HEK293 (cell line): ENCODE measurements around the gene TMEFF1.

Source experiments
- CTCF ChIA-PET: fragments of 350-600 bp; formaldehyde crosslinking; extraction: SDS; loops from one replicate; lab custom pipeline; 2021; ENCODE audit warnings: antibody characterized with exemption; lab: Yijun Ruan, JAX
- POLR2A ChIA-PET: fragments of 300-600 bp; formaldehyde crosslinking; extraction: SDS; loops from one replicate; lab custom pipeline; 2020; ENCODE audit warnings: antibody characterized with exemption, inconsistent platforms; lab: Yijun Ruan, JAX
- H3K27ac ChIP-seq: fragments of 200-500 bp; sonication (Bioruptor generic); 2 replicates; pipeline ENCODE4 v1.5.1; 2014; ENCODE audit warnings: low read depth, low read length, control low read depth, inconsistent platforms; ENCODE audit errors: extremely low read depth
- H3K36me3 ChIP-seq, 2 experiments: fragments of 200-500 bp in 1 of 2; sonication (Bioruptor generic) in 1 of 2; 1 replicate in 1 of 2; 2 replicates in 1 of 2; pipeline ENCODE4 v1.5.1; 2014 to 2017; ENCODE audit warnings: inconsistent platforms in 2 of 2, low read length in 2 of 2; ENCODE audit not compliant: control insufficient read depth in 2 of 2, insufficient read depth in 1 of 2
- H3K4me1 ChIP-seq: fragments of 200-500 bp; sonication (Bioruptor generic); 2 replicates; pipeline ENCODE4 v1.5.1; 2014; ENCODE audit warnings: mild to moderate bottlenecking, low read length, inconsistent platforms; ENCODE audit not compliant: control insufficient read depth, insufficient read depth
- H3K4me3 ChIP-seq: 2 replicates; pipeline ENCODE4 v1.5.1; 2011; ENCODE audit warnings: low read depth, mild to moderate bottlenecking, control low read depth, low read length, moderate library complexity
- H3K9me3 ChIP-seq: fragments of 200-500 bp; sonication (Bioruptor generic); 2 replicates; pipeline ENCODE4 v1.5.1; 2014; ENCODE audit warnings: low read depth, low read length, inconsistent platforms; ENCODE audit not compliant: control insufficient read depth, insufficient read depth
- OSR2 ChIP-seq: fragments of 450-650 bp; formaldehyde crosslinking; IDR thresholded peaks from 2 replicates; pipeline ENCODE4 v1.5.1; 2016; ENCODE audit warnings: missing biosample characterization, missing genetic modification characterization
- PRDM1 ChIP-seq: fragments of 450-650 bp; formaldehyde crosslinking; IDR thresholded peaks from 2 replicates; pipeline ENCODE4; 2016; ENCODE audit warnings: missing biosample characterization, missing genetic modification characterization
- PRDM2 ChIP-seq: fragments of 450-650 bp; formaldehyde crosslinking; IDR thresholded peaks from 2 replicates; pipeline ENCODE4 v1.5.1; 2016; ENCODE audit warnings: missing biosample characterization, missing genetic modification characterization, borderline replicate concordance
- YY1 ChIP-seq: fragments of 450-650 bp; formaldehyde crosslinking; IDR thresholded peaks from 2 replicates; pipeline ENCODE4 v1.5.1; 2018; ENCODE audit warnings: missing biosample characterization, missing genetic modification characterization
- ZBTB1 ChIP-seq: fragments of 450-650 bp; formaldehyde crosslinking; IDR thresholded peaks from 2 replicates; pipeline ENCODE4 v1.5.1; 2016; ENCODE audit warnings: missing biosample characterization, missing genetic modification characterization
- ZBTB17 ChIP-seq: fragments of 450-650 bp; formaldehyde crosslinking; IDR thresholded peaks from 2 replicates; pipeline ENCODE4 v1.5.1; 2016; ENCODE audit warnings: missing biosample characterization, missing genetic modification characterization
- ZBTB20 ChIP-seq: fragments of 450-650 bp; formaldehyde crosslinking; IDR thresholded peaks from 2 replicates; pipeline ENCODE4 v1.5.1; 2016; ENCODE audit warnings: missing biosample characterization, missing genetic modification characterization
- ZNF138 ChIP-seq: fragments of 450-650 bp; formaldehyde crosslinking; IDR thresholded peaks from 2 replicates; pipeline ENCODE4 v1.5.1; 2016; ENCODE audit warnings: missing biosample characterization, missing genetic modification characterization, borderline replicate concordance
- ZNF155 ChIP-seq: fragments of 450-650 bp; formaldehyde crosslinking; IDR thresholded peaks from 2 replicates; pipeline ENCODE4 v1.5.1; 2016; ENCODE audit warnings: missing biosample characterization, missing genetic modification characterization
- ZNF211 ChIP-seq: fragments of 450-650 bp; formaldehyde crosslinking; IDR thresholded peaks from 2 replicates; pipeline ENCODE4 v1.5.1; 2016; ENCODE audit warnings: low read depth, missing biosample characterization, missing genetic modification characterization
- ZNF214 ChIP-seq: fragments of 450-650 bp; formaldehyde crosslinking; IDR thresholded peaks from 2 replicates; pipeline ENCODE4 v1.5.1; 2017; ENCODE audit warnings: missing biosample characterization, mild to moderate bottlenecking, missing genetic modification characterization, borderline replicate concordance
- ZNF433 ChIP-seq: fragments of 450-650 bp; formaldehyde crosslinking; IDR thresholded peaks from 2 replicates; pipeline ENCODE4 v1.5.1; 2016; ENCODE audit warnings: missing biosample characterization, missing genetic modification characterization, low read depth
- ZNF514 ChIP-seq: fragments of 450-650 bp; formaldehyde crosslinking; IDR thresholded peaks from 2 replicates; pipeline ENCODE4 v1.5.1; 2016; ENCODE audit warnings: missing biosample characterization, missing genetic modification characterization
- ZNF558 ChIP-seq: fragments of 450-650 bp; formaldehyde crosslinking; IDR thresholded peaks from 2 replicates; pipeline ENCODE4 v1.5.1; 2016; ENCODE audit warnings: missing biosample characterization, missing genetic modification characterization
- ZNF580 ChIP-seq: fragments of 450-650 bp; formaldehyde crosslinking; IDR thresholded peaks from 2 replicates; pipeline ENCODE4 v1.5.1; 2016; ENCODE audit warnings: missing biosample characterization, missing genetic modification characterization
- ZNF585B ChIP-seq: fragments of 450-650 bp; formaldehyde crosslinking; IDR thresholded peaks from 2 replicates; pipeline ENCODE4 v1.5.1; 2016; ENCODE audit warnings: missing biosample characterization, missing genetic modification characterization
- ZNF596 ChIP-seq: fragments of 450-650 bp; IDR thresholded peaks from 2 replicates; pipeline ENCODE4 v1.5.0; 2018; ENCODE audit warnings: missing biosample characterization, mild to moderate bottlenecking, missing genetic modification characterization, moderate library complexity
- ZNF621 ChIP-seq: fragments of 450-650 bp; formaldehyde crosslinking; IDR thresholded peaks from 2 replicates; pipeline ENCODE4 v1.5.1; 2017; ENCODE audit warnings: missing biosample characterization, missing genetic modification characterization
- ZNF623 ChIP-seq: fragments of 450-650 bp; formaldehyde crosslinking; IDR thresholded peaks from 2 replicates; pipeline ENCODE4 v1.5.1; 2016; ENCODE audit warnings: missing biosample characterization, missing genetic modification characterization
- ZNF639 ChIP-seq: fragments of 450-650 bp; formaldehyde crosslinking; IDR thresholded peaks from 2 replicates; pipeline ENCODE4 v1.5.1; 2016; ENCODE audit warnings: missing biosample characterization, missing genetic modification characterization
- ZNF654 ChIP-seq: fragments of 450-650 bp; formaldehyde crosslinking; IDR thresholded peaks from 2 replicates; pipeline ENCODE4 v1.5.1; 2016; ENCODE audit warnings: low read depth, missing biosample characterization, missing genetic modification characterization
- ZNF768 ChIP-seq: fragments of 450-650 bp; formaldehyde crosslinking; IDR thresholded peaks from 2 replicates; pipeline ENCODE4 v1.5.1; 2018; ENCODE audit warnings: missing biosample characterization, mild to moderate bottlenecking, missing genetic modification characterization
- ZNF785 ChIP-seq: fragments of 450-650 bp; formaldehyde crosslinking; IDR thresholded peaks from 2 replicates; pipeline ENCODE4 v1.5.1; 2016; ENCODE audit warnings: missing biosample characterization, missing genetic modification characterization
- ZSCAN23 ChIP-seq: fragments of 450-650 bp; formaldehyde crosslinking; IDR thresholded peaks from 2 replicates; pipeline ENCODE4 v1.5.1; 2016; ENCODE audit warnings: missing biosample characterization, missing genetic modification characterization
- ZSCAN30 ChIP-seq: fragments of 450-650 bp; IDR thresholded peaks from 2 replicates; pipeline ENCODE4 v1.5.1; 2018; ENCODE audit warnings: missing biosample characterization, mild to moderate bottlenecking, missing genetic modification characterization, moderate library complexity
- ZXDB ChIP-seq: fragments of 450-650 bp; formaldehyde crosslinking; IDR thresholded peaks from 2 replicates; pipeline ENCODE4 v1.5.1; 2016; ENCODE audit warnings: missing biosample characterization, missing genetic modification characterization
- TF ChIP-seq, protein P1 (sequence below): fragments of 450-650 bp; formaldehyde crosslinking; IDR thresholded peaks from 2 replicates; pipeline ENCODE4 v1.5.1; 2016; ENCODE audit warnings: missing biosample characterization, missing genetic modification characterization

The TMEFF1 gene

DNA sequence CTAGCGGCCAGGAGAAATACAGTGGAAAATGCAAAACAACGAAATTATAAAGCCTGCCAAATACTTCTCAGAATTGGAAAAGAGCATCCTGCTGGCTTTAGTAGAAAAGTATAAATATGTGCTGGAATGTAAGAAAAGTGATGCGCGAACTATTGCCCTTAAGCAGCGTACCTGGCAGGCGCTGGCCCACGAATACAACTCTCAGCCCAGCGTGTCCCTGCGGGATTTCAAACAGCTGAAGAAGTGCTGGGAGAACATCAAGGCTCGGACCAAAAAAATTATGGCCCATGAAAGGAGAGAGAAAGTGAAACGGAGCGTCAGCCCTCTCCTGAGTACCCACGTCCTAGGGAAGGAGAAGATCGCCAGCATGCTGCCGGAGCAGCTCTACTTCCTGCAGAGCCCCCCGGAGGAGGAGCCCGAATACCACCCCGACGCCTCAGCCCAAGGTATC is 31.0 kb upstream of the TMEFF1 start (continued):
- TF ChIP-seq ZNF596 (tag by site-specific recombination) (no peak), OSR2 (no peak), ZNF768 (tag by site-specific recombination) (no peak), ZNF514 (tag by site-specific recombination) (no peak), ZNF211 (tag by site-specific recombination) (no peak), ZNF155 (no peak), ZNF214 (tag by site-specific recombination) (no peak), ZNF138 (tag by site-specific recombination) (no peak), ZNF580 (tag by site-specific recombination) (no peak), YY1 (no peak), ZNF585B (tag by site-specific recombination) (no peak)

DNA sequence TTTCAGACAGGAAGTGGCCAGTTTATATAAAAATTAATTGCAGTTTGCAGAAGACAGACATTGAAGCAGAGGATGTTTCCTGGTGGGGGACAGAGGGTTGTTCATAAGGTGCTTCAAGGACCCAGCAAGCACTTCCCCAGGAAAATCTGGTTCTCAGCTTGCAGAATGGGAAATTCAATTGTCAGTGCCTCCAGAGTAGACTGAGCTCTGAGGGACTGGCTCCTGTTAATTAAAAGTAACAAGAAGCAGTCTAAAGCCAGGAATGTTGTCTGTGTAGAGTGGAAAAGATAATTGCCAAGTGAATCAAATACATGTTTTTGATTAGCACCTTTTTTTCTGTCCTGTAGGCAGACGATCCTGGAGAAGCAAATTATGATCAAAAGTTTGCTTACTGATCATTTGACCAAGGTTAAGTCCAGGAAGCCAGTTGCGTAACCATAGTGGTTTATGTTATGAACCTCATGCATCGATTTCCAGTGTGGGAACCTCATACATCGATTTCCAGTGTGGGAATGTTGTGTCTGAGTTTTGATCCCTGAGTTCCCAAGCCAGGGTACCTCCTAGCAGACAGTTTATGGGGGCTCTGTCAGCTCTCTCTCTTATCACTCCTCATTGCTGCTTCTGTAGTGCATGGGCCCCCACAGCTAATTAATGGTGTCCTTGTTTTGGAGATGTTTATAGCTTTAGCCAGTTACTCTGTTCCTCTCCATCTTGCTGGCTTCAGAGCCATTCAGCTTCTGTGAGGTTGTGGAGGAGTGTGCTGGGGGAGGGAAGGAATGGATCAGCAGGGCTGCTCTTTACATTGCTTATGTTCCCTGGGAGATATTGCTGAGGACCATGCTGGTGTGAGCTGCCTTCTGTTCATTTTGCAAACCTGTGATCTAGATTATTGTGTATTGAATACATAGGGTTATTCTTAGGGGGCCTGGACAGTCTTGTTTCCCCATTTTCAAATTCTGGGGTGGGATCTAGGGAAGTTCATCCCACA is 28.9 kb upstream of the TMEFF1 start:
- ChIA-PET CTCF (no interaction called here), POLR2A (no interaction called here)
- Histone ChIP-seq H3K27ac (no peak overlapping the region), H3K4me3 (no peak overlapping the region), H3K4me1 (no peaks in the 10 kb centered on the region), H3K9me3 (no peaks in the 10 kb centered on the region), H3K36me3 (peaks cover 3 to 33% of the 10 kb centered on the region in 2 experiments; a peak in 1 of 3 replicates)
- TF ChIP-seq ZXDB (no peak), ZSCAN30 (no peak), ZNF639 (tag by site-specific recombination) (no peak), ZNF621 (tag by site-specific recombination) (no peak), ZNF433 (tag by site-specific recombination) (no peak), ZNF623 (no peak), PRDM2 (no peak), ZBTB1 (tag by site-specific recombination) (no peak), ZNF654 (tag by site-specific recombination) (no peak), ZNF785 (tag by site-specific recombination) (no peak), ZNF558 (tag by site-specific recombination) (no peak), ZBTB17 (tag by site-specific recombination) (no peak), PRDM1 (tag by site-specific recombination) (no peak), ZBTB20 (tag by site-specific recombination) (no peak), ZSCAN23 (tag by site-specific recombination) (no peak)
- TF ChIP-seq, protein P1, sequence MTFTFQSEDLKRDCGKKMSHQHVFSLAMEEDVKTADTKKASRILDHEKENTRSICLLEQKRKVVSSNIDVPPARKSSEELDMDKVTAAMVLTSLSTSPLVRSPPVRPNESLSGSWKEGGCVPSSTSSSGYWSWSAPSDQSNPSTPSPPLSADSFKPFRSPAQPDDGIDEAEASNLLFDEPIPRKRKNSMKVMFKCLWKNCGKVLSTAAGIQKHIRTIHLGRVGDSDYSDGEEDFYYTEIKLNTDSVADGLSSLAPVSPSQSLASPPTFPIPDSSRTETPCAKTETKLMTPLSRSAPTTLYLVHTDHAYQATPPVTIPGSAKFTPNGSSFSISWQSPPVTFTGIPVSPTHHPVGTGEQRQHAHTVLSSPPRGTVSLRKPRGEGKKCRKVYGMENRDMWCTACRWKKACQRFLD (tag by site-specific recombination) = no peak
- TF ChIP-seq, all 188 proteins: peak for 0
